Mesodermal cell (in vitro differentiated cells): ENCODE results near the gene ZFYVE21.

Source experiments
- H3K27ac ChIP-seq: 2 replicates; pipeline ENCODE4 v1.7.0; 2013; ENCODE audit warnings: mild to moderate bottlenecking, low read depth, low read length, moderate library complexity; ENCODE audit not compliant: severe bottlenecking
- H3K36me3 ChIP-seq: 2 replicates; pipeline ENCODE4 v1.7.1; 2013; ENCODE audit warnings: mild to moderate bottlenecking, low read length, moderate library complexity; ENCODE audit not compliant: control insufficient read depth, insufficient read depth
- H3K4me1 ChIP-seq: one replicate; pipeline ENCODE4 v1.7.1; 2013; ENCODE audit warnings: mild to moderate bottlenecking, low read length; ENCODE audit not compliant: insufficient read depth, control insufficient read depth, poor library complexity, severe bottlenecking
- H3K4me3 ChIP-seq: 2 replicates; pipeline ENCODE4 v1.7.0; 2013; ENCODE audit warnings: low read length, control low read depth, mild to moderate bottlenecking; ENCODE audit not compliant: insufficient read depth, poor library complexity, severe bottlenecking; ENCODE audit errors: extremely low read depth
- H3K9me3 ChIP-seq: 2 replicates; pipeline ENCODE4 v1.7.1; 2013; ENCODE audit warnings: mild to moderate bottlenecking, low read length, moderate library complexity; ENCODE audit not compliant: control insufficient read depth
- WGBS, 2 experiments: methylation state at CpG; one replicate each; pipeline ENCODE4 v1.1.5; 2013; ENCODE audit warnings: missing lambda C conversion rate in 2 of 2; ENCODE audit not compliant: insufficient coverage in 2 of 2; 5-methylcytosine and 5-hydroxymethylcytosine counted together

Gene ZFYVE21

DNA sequence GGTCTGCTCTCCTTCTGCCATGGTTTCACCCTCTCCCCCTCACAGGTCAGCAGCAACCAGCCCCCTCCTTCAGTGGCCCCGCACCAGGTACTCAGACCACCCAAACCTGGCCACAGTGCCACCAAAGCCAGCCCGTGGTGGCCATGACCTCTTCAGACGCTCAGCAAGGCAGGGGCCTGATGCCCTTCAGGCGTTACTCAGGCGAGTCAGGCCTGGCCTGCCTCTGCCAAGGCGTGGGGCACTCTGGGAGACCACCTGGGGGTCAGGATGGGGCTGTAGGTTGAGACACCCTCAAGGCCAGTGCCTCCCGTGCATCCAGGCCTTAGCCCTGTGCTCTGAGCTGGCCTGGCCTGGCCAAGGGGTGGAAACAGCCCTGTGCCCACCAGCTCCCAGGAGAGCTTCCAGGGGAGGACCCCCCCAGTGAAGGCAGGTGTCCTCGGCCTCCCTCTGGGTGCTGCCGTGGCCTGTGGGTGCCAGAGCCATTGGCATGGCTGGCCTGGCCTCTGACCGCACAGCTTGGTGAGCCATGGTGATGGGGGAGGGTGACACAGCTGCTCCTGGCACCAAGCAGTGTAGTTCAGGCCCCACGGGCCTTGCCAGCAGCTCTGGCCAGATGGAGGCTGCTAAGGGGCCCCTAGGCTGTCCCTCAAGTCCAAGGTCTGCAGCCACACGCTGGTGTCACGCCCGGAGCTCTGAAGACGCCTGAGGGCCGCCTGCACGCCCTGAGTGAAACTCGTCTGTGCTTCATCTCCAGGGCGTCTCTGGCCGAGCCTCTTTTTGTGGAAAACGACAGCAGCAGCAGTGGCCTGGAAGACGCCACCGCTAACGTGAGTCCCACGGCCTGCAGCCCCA is 15.5 kb upstream of the ZFYVE21 start:
- Histone ChIP-seq H3K4me3 (no peak overlapping the region), H3K36me3 (peaks cover 82% of the 10 kb centered on the region), H3K9me3 (no peaks in the 10 kb centered on the region), H3K4me1 (peaks cover 21% of the 10 kb centered on the region), H3K27ac (no peak overlapping the region)
- 94 to 98% methylated on average over 21 to 24 of the region's 25 CpGs for WGBS, 2 experiments

DNA sequence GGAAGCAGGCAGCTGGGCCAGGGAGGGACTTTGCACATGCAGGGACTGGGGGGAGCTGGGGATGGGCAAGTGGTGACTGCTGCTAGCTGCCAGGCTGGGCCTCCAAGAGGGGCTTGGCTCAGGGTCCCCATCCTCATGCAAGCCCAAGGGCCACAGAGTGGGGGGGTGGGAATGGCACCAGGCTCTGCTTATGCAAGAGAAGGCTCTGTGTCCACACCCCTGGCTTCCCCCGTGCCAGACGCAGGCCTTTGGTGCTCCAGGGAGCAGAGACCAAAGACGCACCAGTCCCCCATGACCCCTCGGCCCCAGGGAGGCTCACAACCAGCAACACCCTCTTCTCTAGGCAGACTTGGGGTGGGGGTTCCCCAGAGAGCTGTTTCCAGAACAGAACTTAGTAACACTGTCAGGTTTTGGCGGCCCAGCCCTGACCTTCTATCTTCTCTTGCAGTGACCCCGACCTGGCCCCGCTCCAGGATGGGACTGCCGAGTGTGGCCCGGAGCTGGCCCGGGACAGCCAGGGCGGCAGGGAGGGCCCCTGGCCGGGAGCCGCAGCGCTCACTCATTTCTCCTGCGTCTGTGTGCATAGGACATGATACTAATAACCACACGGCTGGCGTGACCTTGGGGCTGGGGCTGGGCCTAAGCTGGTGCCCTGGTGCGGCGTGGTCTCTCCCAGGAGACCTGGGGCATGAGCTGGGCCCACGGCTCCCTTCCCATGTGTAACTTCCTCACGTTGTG is 14.7 kb upstream of the ZFYVE21 start:
- Histone ChIP-seq H3K9me3 (no peaks in the 10 kb centered on the region), H3K4me1 (peaks cover 16% of the 10 kb centered on the region), H3K27ac (no peak overlapping the region), H3K36me3 (peaks cover 85% of the 10 kb centered on the region), H3K4me3 (no peak overlapping the region)
- 95 to 96% methylated on average over 15 to 20 of the region's 21 CpGs for WGBS, 2 experiments

DNA sequence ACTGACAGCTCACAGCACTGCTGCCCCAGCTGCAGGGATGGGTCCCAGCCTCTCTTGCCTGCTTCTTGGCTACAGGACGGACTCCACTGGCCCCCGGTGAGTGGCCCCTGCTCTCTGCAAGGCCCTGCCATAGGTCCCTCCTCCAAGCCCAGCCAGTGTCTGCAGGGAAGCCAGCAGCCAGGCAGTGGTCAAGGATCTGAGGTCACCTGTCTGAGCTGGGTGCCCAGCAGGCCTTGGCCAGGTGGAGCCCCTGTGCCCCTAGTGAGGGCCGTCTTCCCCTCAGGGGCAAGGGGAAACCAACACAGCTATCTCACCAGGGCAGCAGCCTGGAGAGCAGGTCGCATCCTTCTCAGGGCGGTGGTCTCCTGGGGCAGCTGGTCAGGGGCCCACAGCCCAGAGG is 13.5 kb upstream of the ZFYVE21 start:
- H3K9me3 ChIP-seq, result no peaks in the 10 kb centered on the region
- no peak overlapping the region for H3K27ac ChIP-seq
- peaks cover 90% of the 10 kb centered on the region for H3K36me3 ChIP-seq
- no peak overlapping the region for H3K4me3 ChIP-seq
- WGBS, 2 experiments, result 95 to 96% methylated on average over 5 of the region's 5 CpGs
- H3K4me1 ChIP-seq, result peaks cover 5% of the 10 kb centered on the region

DNA sequence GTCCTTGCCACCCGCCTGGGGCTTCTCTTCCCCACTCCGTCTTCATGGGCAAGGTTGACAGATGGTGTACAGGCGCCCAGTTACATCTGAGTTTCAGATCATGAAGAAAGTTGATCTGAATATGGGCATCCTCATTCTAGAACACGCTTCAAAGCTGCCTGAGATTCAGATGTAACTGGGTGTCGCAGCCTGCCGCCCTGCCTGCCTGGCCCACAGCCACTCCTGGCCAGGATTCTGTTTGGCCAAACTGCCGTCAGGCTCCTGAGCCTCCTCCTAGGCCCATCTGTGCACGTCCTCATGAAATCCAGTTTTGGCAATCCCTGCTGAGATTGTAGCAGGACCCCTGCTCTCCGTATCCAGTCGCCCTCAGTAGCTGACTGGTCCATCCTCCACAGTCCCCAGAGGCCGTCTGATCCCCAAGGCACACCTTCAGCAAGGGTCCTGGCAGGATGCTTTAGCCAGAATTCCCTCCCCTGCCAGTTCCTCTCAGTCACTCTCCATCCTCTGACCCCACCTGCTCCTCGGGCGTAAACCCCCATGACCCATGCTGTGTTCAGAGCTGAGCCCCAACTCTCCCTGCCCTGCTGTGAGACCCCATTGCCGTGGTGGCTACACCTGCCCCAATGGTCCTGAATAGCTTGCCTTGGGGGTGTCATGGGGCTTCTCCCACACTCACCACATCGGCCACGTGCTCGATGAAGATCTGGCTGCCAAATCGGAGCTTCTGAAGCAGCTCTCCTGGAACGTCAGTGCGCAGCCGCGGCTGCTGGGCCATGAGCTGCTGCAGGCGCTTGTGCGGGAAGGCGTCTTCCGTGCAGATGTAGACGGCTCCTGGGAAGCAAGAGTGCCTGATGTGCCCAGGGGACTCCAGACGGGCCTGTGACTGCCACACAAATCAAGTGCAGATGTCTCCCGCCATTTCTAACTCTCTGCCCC is 12.8 kb upstream of the ZFYVE21 start:
- Histone ChIP-seq H3K4me1 (peaks cover 5% of the 10 kb centered on the region), H3K36me3 (peaks cover 90% of the 10 kb centered on the region), H3K27ac (no peak overlapping the region), H3K9me3 (no peaks in the 10 kb centered on the region), H3K4me3 (no peak overlapping the region)
- WGBS, 2 experiments, result 96 to 98% methylated on average over 29 of the region's 29 CpGs

DNA sequence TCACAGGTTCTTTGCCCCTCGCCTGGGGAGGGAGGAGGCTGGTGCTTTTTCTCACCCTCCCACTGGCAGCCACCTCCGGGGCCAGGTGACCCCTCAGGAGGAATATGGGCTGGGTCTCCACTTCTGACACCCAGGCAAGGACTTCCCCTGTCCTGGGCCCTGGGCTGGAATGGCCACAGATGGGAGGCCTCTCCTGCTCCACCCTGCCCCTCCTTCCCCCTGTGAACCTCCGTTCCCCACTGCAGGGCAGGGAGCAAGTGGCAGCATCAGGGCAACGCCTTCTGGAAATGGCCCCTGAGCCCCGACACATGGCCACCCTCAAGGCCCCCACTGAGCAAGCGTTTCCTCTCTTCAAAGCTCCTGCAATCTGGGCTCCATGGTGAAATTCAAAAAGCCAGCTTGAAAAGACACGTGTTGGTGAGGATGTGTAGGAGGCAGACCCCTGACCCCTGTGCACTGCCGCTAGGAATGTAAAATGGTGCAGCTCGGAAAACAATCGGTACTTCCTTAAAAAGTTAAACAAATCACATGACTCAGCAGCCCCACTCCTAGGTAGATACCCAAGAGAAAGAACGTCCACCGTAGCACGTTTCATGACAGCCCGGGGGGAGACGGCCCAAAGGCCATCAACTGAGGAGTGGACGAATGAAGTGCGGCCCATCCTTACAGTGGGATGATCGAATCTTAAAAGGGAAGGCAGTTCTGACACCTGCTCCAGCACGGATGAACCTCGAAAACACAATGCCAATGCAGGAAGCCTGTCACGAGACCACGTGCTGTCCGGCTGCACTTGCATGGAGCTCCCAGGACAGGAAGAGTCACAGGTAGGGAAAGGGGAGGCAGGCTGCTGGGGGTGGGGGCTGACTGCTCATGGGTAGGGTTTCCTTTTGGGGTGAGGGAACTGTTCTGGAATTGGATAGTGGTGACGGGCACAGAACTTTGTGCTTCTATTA is 11.9 kb upstream of the ZFYVE21 start:
- H3K4me3 ChIP-seq, result no peak overlapping the region
- H3K36me3 ChIP-seq, result peaks cover 90% of the 10 kb centered on the region
- H3K27ac ChIP-seq, result no peak overlapping the region
- 93 to 98% methylated on average over 18 to 19 of the region's 24 CpGs for WGBS, 2 experiments
- H3K9me3 ChIP-seq, result no peaks in the 10 kb centered on the region
- H3K4me1 ChIP-seq, result peaks cover 5% of the 10 kb centered on the region

DNA sequence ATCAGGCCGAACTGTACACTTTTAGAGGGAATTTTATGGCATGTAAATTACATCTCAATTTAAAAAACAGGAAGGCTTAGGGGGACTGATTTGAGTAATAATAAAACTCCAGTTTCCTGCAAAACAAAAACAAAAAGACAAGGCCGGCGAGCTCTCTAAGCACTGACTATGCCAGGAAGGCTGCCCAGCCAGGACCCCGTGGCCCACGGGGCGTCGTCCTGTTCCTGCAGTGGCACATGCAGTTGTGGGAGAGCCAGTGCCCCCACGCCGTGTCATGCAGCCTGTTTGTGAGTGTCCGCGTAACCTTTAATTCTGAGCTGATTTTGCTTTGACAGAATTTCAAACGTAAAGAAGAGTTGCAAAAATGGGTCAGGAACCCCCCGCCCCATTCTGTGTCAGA is 10.9 kb upstream of the ZFYVE21 start:
- Histone ChIP-seq H3K4me3 (no peak overlapping the region), H3K4me1 (peaks cover 5% of the 10 kb centered on the region), H3K9me3 (no peaks in the 10 kb centered on the region), H3K36me3 (peaks cover 88% of the 10 kb centered on the region), H3K27ac (no peak overlapping the region)
- WGBS, 2 experiments, result 99 to 100% methylated on average over 12 of the region's 13 CpGs

DNA sequence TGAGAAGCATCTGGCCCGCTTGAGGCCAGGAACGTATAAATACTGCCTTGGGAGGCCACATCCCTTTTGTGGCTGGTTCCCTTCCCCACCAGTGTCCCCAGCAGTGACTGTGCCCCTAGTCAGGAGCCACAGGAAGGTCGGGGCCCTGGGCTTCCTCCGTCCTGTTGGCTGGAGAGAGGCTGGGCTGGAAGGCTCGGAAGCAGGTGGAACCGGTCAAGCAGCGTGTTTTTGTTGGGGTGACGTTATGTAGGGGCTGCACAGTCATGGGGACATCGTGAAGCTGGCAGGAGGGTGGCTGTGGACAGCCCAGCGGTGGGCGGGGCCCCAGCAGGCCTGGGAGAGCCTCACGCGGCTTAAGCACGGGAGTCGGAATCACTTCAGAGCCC is 10.5 kb upstream of the ZFYVE21 start:
- Histone ChIP-seq H3K4me3 (no peak overlapping the region), H3K4me1 (peaks cover 5% of the 10 kb centered on the region), H3K27ac (no peak overlapping the region), H3K36me3 (peaks cover 87% of the 10 kb centered on the region), H3K9me3 (no peaks in the 10 kb centered on the region)
- WGBS, 2 experiments, result 90 to 98% methylated on average over 14 to 15 of the region's 15 CpGs

DNA sequence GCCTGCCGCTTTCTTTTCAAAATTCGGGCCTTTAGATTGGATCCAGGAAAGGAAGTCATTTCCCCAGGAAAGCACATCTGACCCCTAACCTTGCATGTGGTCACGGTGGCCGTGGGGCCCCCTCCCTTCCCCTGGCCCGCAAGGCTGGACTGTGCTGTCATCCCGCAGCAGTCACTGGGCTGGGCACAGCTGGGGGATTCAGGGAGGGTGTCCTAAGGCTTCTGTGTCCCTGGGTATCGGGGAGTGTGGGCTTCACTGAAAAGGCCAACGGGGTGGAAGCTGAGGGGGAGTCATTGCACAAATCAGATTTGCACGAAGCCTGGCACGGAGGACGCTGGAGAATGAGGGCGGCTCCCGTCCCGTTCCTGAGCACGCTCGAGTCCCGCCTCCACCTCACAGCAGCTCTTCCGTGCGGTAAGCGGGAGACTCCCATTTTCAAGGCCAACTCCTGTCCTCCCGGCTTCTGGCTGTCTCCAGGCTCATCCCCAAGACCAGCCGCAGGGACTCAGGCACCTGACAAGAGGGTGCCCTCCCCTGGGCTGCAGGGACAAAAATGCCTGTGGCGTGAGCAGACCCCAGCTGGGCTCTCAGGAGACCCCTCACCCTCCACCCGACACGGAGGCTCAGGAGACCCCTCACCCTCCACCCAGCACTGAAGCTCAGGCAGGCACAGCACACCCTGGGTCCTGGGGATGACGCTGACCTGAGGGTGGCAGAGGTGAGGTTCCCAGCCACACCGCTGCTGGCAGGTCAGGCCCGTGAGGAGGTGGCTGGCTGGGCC is 9.9 kb upstream of the ZFYVE21 start:
- Histone ChIP-seq H3K9me3 (no peaks in the 10 kb centered on the region), H3K36me3 (peaks cover 82% of the 10 kb centered on the region), H3K27ac (no peak overlapping the region), H3K4me3 (no peak overlapping the region), H3K4me1 (peaks cover 5% of the 10 kb centered on the region)
- WGBS, 2 experiments, result 94 to 96% methylated on average over 20 to 22 of the region's 28 CpGs

DNA sequence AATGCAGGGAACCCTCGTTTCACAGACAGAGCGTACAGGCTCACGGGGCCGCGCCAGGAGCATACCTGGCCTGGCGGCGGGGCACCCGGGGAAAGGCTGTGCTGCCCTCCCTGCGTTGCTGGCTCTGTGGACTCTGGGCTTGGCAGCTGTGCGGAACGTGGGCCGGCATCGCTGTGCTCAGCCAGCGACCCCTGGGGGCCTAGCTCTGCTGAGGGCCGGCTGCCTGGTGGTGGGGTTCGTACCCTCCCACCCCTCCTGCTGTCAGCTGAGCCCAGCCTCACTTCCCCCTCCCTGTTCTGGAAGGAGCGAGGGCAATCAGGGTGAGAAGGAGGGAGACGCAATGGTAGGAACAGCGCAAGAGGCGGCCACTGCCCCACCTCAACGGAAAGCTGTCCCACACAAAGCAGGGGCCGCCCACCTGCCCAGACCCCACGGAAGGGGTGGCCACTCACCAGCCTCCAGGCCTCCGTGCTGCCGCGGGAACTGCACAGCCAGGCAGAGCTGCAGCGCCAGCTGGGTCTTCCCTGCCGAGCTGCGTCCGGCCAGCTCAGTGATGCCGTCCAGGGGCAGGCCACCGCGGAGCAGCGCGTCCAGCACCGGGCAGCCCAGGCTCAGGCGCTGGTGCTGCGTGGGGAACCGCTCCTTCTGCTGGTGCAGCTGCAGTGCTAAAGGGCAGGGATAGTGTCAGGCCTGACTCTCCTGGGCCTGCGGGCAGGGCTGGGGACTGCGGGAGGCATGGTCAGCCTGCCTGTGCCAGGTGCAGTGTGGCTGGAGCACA is 8.9 kb upstream of the ZFYVE21 start:
- Histone ChIP-seq H3K36me3 (peaks cover 79% of the 10 kb centered on the region), H3K4me1 (peaks cover 9% of the 10 kb centered on the region), H3K9me3 (no peaks in the 10 kb centered on the region), H3K4me3 (no peak overlapping the region), H3K27ac (no peak overlapping the region)
- 95 to 96% methylated on average over 32 to 39 of the region's 41 CpGs for WGBS, 2 experiments
